ENCODE measurements around the gene EDRF1. TPM values are rescaled to one million over a fixed set of nuclear protein-coding genes. Genes with fewer than 3 reads are reported as not detected.

EDRF1 gene
- total and polyA plus RNA-seq, 2 of the 13 experiments (the other 11 are each of a cell fraction or from before 2014, with no cell fraction given) = 16.9 to 26.7 TPM

GRCh38 chr10:125692601-125693523 is 26.6 kb upstream of the EDRF1 start (continued):
- TF ChIP-seq TFDP2 (CRISPR knock-in tag; IDR thresholded peaks at IDR 0.05) = no peak
- no peak for TF ChIP-seq E2F1 (CRISPR knock-in tag; IDR thresholded peaks at IDR 0.05)

GRCh38 chr10:125693524-125693847 is 26.0 kb upstream of the EDRF1 start:
- intact Hi-C loops (cut with micrococcal nuclease; ENCODE audit: unreplicated experiment) (no loop called here), in situ Hi-C loops (cut with HindIII; ENCODE audit: extremely low pct_ligation_motif_present, low pct_unique_long_range_greater_than_20kb) (no loop called here)
- ATAC-seq (no peak), FAIRE-seq (no peak), DNase-seq (ENCODE audit: low spot score) (no peak)
- WGBS (ENCODE audit: low lambda C conversion rate) = 48% methylated on average over 2 of the region's 2 CpGs
- Histone ChIP-seq H3K36me3 (replicated peaks in 1 of 2; ENCODE audit: control insufficient read depth in 1 of 2, insufficient read depth in 2 of 2, low read length in 2 of 2) (no peaks in the 10 kb centered on the region), H2AFZ (ENCODE audit: low read length) (no peak overlapping the region), H3K27me3 (ENCODE audit: control insufficient read depth in 1 of 2, insufficient read depth in 2 of 2, low read length in 2 of 2) (peaks cover 2 to 59% of the 10 kb centered on the region in 2 experiments), H3K9me3 (ENCODE audit: low read length) (no peaks in the 10 kb centered on the region), H4K20me1 (ENCODE audit: insufficient read depth, low read length) (no peaks in the 10 kb centered on the region), H3K9ac (ENCODE audit: insufficient read depth, low read depth, low read length) (no peak overlapping the region), H3K4me2 (ENCODE audit: low read depth, low read length) (no peak overlapping the region), H3K27ac (ENCODE audit: extremely low read length, insufficient read depth, low read length) (no peak overlapping the region), H3K79me2 (ENCODE audit: insufficient read depth, low read length) (no peaks in the 10 kb centered on the region), H3K4me3 (replicated peaks in 1 of 3; ENCODE audit: insufficient read depth in 1 of 3, low read depth in 2 of 3, low read length in 3 of 3) (no peak overlapping the region), H3K4me1 (ENCODE audit: insufficient read depth, low read length) (no peaks in the 10 kb centered on the region)
- POLR2A ChIA-PET = no interaction called here
- CTCF ChIA-PET (ENCODE audit: low intra/inter-chr PET ratio, low total read pairs) = no interaction called here
- BruUV-seq (replicated peaks) = no TSS peak
- TF ChIP-seq AGO1 (IDR thresholded peaks at IDR 0.05; ENCODE audit: low read depth, low read length, poor library complexity, severe bottlenecking) (no peak), PBX2 (CRISPR knock-in tag; IDR thresholded peaks at IDR 0.05) (no peak), MTF2 (CRISPR knock-in tag; IDR thresholded peaks at IDR 0.05; ENCODE audit: borderline replicate concordance) (no peak), ZNF337 (CRISPR knock-in tag; IDR thresholded peaks at IDR 0.05; ENCODE audit: borderline replicate concordance, low read depth) (no peak), NAIF1 (CRISPR knock-in tag; IDR thresholded peaks at IDR 0.05; ENCODE audit: borderline replicate concordance) (no peak), MTERF4 (CRISPR knock-in tag; IDR thresholded peaks at IDR 0.05) (no peak), ZHX1 (CRISPR knock-in tag; IDR thresholded peaks at IDR 0.05; ENCODE audit: low read depth) (no peak), SIN3A (IDR thresholded peaks at IDR 0.05; ENCODE audit: borderline replicate concordance, low read depth, low read length) (no peak), FOXO4 (CRISPR knock-in tag; conservative IDR thresholded peaks at IDR 0.05) (no peak), SATB2 (CRISPR knock-in tag; IDR thresholded peaks at IDR 0.05) (no peak), CEBPG (CRISPR knock-in tag; IDR thresholded peaks at IDR 0.05) (no peak)

Measured in HepG2 (cell line).